CD14-positive monocyte (primary cell): ENCODE data around the gene LYSET. TPM values are rescaled to one million over a fixed set of nuclear protein-coding genes. Genes with fewer than 3 reads are reported as not detected.
"Not testable (repeated sequence)": the region's sequence is repeated elsewhere in the genome, so short reads cannot be mapped to it uniquely, and the experiment has no call there.

Experiments
- DNase-seq, 3 donors: peaks; one replicate each; pipeline ENCODE4 v3.0.0-alpha.2; 2011 to 2022
- H2AFZ ChIP-seq: 2 replicates; pipeline ENCODE4 v1.6.0; 2012; ENCODE audit warnings: mild to moderate bottlenecking, low read depth, low read length, inconsistent platforms; ENCODE audit not compliant: insufficient read depth, poor library complexity, severe bottlenecking
- H3K27ac ChIP-seq, 2 donors: 1 replicate in 1 of 2; 2 replicates in 1 of 2; pipeline ENCODE4 v1.5.1; 2012 to 2013; ENCODE audit warnings: low read length in 2 of 2, control low read depth in 1 of 2, inconsistent platforms in 1 of 2, low read depth in 1 of 2, mild to moderate bottlenecking in 1 of 2
- H3K27me3 ChIP-seq, 2 donors: one replicate each; pipeline versions ENCODE4 v1.6.0 to v1.6.1; 2011 to 2013; ENCODE audit warnings: low read length in 2 of 2; ENCODE audit not compliant: control insufficient read depth in 2 of 2, insufficient read depth in 2 of 2
- H3K36me3 ChIP-seq, 2 donors: replicated peaks in 1 of 2; 1 replicate in 1 of 2; 2 replicates in 1 of 2; pipeline versions ENCODE4 v1.5.1 to v1.6.1; 2012 to 2013; ENCODE audit warnings: low read length in 2 of 2, control low read depth in 1 of 2, inconsistent platforms in 1 of 2, mild to moderate bottlenecking in 1 of 2; ENCODE audit not compliant: insufficient read depth in 2 of 2, control insufficient read depth in 1 of 2
- H3K4me1 ChIP-seq, 2 donors: 1 replicate in 1 of 2; 2 replicates in 1 of 2; pipeline versions ENCODE4 v1.5.1 to v1.6.1; 2012 to 2013; ENCODE audit warnings: low read length in 2 of 2, control low read depth in 1 of 2, inconsistent platforms in 1 of 2, mild to moderate bottlenecking in 1 of 2, moderate library complexity in 1 of 2; ENCODE audit not compliant: insufficient read depth in 2 of 2, control insufficient read depth in 1 of 2
- H3K4me2 ChIP-seq: replicated peaks from 2 replicates; pipeline ENCODE3; 2012; ENCODE audit warnings: low read length, moderate library complexity, mild to moderate bottlenecking; ENCODE audit not compliant: poor library complexity, severe bottlenecking; ENCODE audit errors: extremely low read depth
- H3K4me3 ChIP-seq, 3 experiments: fragments of 200-600 bp in 1 of 3; sonication (generic) in 1 of 3; replicated peaks in 1 of 3; 1 replicate in 2 of 3; 2 replicates in 1 of 3; pipeline ENCODE4 v1.5.1; 2011 to 2013; ENCODE audit warnings: low read length in 3 of 3, mild to moderate bottlenecking in 3 of 3, control low read depth in 2 of 3, low read depth in 2 of 3, inconsistent platforms in 1 of 3, moderate library complexity in 1 of 3
- H3K79me2 ChIP-seq: 2 replicates; pipeline ENCODE4 v1.6.0; 2012; ENCODE audit warnings: mild to moderate bottlenecking, control low read depth, inconsistent platforms, low read length, moderate library complexity; ENCODE audit not compliant: insufficient read depth
- H3K9ac ChIP-seq: 2 replicates; pipeline ENCODE4 v1.6.0; 2017; ENCODE audit warnings: low read length, mild to moderate bottlenecking; ENCODE audit not compliant: insufficient read depth, poor library complexity, severe bottlenecking
- H3K9me3 ChIP-seq, 2 donors: replicated peaks in 1 of 2; 1 replicate in 1 of 2; 2 replicates in 1 of 2; pipeline versions ENCODE4 v1.5.1 to v1.6.1; 2012 to 2013; ENCODE audit warnings: low read length in 2 of 2, control low read depth in 1 of 2; ENCODE audit not compliant: control insufficient read depth in 1 of 2, insufficient read depth in 1 of 2
- H4K20me1 ChIP-seq: 2 replicates; pipeline ENCODE4 v1.6.0; 2012; ENCODE audit warnings: mild to moderate bottlenecking, low read length, control low read depth, moderate library complexity; ENCODE audit not compliant: insufficient read depth
- H3K27ac Mint-ChIP-seq, 7 donors: one replicate each; pipeline ENCODE4 v1.8.0; 2020; ENCODE audit warnings: mild to moderate bottlenecking in 7 of 7, mixed read lengths in 7 of 7, moderate library complexity in 6 of 7, inconsistent platforms in 2 of 7
- H3K27me3 Mint-ChIP-seq, 3 donors: one replicate each; pipeline ENCODE4 v1.8.0; 2021 to 2022; ENCODE audit warnings: low read depth in 3 of 3, mild to moderate bottlenecking in 3 of 3, mixed read lengths in 3 of 3, moderate library complexity in 3 of 3, inconsistent platforms in 1 of 3
- H3K36me3 Mint-ChIP-seq, 2 donors: one replicate each; pipeline ENCODE4 v1.8.0; 2020; ENCODE audit warnings: mixed read lengths in 2 of 2, inconsistent platforms in 1 of 2, mild to moderate bottlenecking in 1 of 2
- H3K4me1 Mint-ChIP-seq: one replicate; pipeline ENCODE4 v1.8.0; 2020; ENCODE audit warnings: mild to moderate bottlenecking, mixed read lengths
- H3K4me3 Mint-ChIP-seq, 2 donors: one replicate each; pipeline ENCODE4 v1.8.0; 2020; ENCODE audit warnings: mild to moderate bottlenecking in 2 of 2, mixed read lengths in 2 of 2, moderate library complexity in 1 of 2
- H3K9me3 Mint-ChIP-seq, 7 donors: one replicate each; pipeline ENCODE4 v1.8.0; 2020 to 2022; ENCODE audit warnings: mixed read lengths in 7 of 7, mild to moderate bottlenecking in 6 of 7, moderate library complexity in 6 of 7, inconsistent platforms in 2 of 7
- CTCF ChIP-seq: fragments of 200-600 bp; IDR thresholded peaks from one replicate; pipeline ENCODE4 v1.8.0; 2022; ENCODE audit warnings: antibody characterized with exemption, mild to moderate bottlenecking
- WGBS: methylation state at CpG from one replicate; pipeline ENCODE4 v1.1.5; 2013; ENCODE audit warnings: missing lambda C conversion rate; ENCODE audit not compliant: insufficient coverage; 5-methylcytosine and 5-hydroxymethylcytosine counted together
- intact Hi-C, 2 donors: fragments of 100-400 bp; cut with micrococcal nuclease; formaldehyde crosslinking; loops; one replicate each; pipeline versions ENCODE4 v1.15.0 to v1.15.1; 2023
- polyA plus RNA-seq, 3 donors: library from polyadenylated mRNA; depleted of rRNA in 1 of 3; unstranded in 2 of 3; stranded (reverse) in 1 of 3; fragments of 300-500 nt in 2 of 3; fragments of >200 nt in 1 of 3; fragmentation: Illumina TruSeq in 2 of 3; gene quantifications; 1 replicate in 2 of 3; 2 replicates in 1 of 3; pipeline ENCODE4 v1.2.3, GENCODE V29; 2012 to 2021

LYSET gene
- polyA plus RNA-seq, 3 donors: 10.8 to 43.3 (median 36.9) TPM

- not testable (repeated sequence) for H3K27me3 Mint-ChIP-seq, H3K27ac Mint-ChIP-seq, H3K4me3 ChIP-seq, H3K4me1 Mint-ChIP-seq, H3K4me3 Mint-ChIP-seq, H3K4me1 ChIP-seq, H3K9me3 Mint-ChIP-seq, H2AFZ ChIP-seq, H4K20me1 ChIP-seq, H3K36me3 ChIP-seq, H3K9ac ChIP-seq, H3K36me3 Mint-ChIP-seq, H3K27me3 ChIP-seq, H3K9me3 ChIP-seq, DNase-seq, H3K79me2 ChIP-seq, H3K27ac ChIP-seq, H3K4me2 ChIP-seq
- intact Hi-C loops: loop anchor here in 1 of 2 donors (10.0 kb wide), 1 partner anchor 215 kb away; no protein-coding TSS in a partner anchor
- 100% methylated on average over 9 of the region's 20 CpGs for WGBS
Measured at GRCh38 chr14:93170141-93170540, 15.0 kb upstream of the LYSET start.

GRCh38 chr14:93171376-93171775 lies 13.7 kb upstream of the LYSET start:
- Histone ChIP-seq H3K27ac (no peak overlapping the region), H3K9me3 (no peaks in the 10 kb centered on the region), H3K9ac (no peak overlapping the region), H3K27me3 (no peaks in the 10 kb centered on the region), H3K4me2 (no peak overlapping the region), H3K4me1 (peaks cover 0 to 2% of the 10 kb centered on the region in 2 donors), H2AFZ (no peak overlapping the region), H3K79me2 (no peaks in the 10 kb centered on the region), H3K4me3 (no peak overlapping the region), H4K20me1 (no peaks in the 10 kb centered on the region), H3K36me3 (no peaks in the 10 kb centered on the region)
- WGBS: no CpG with 5 or more reads among the region's 4 CpGs
- no peak overlapping the region for H3K4me3 Mint-ChIP-seq
- DNase-seq: no peak
- H3K36me3 Mint-ChIP-seq: no peaks in the 10 kb centered on the region
- peaks cover 9% of the 10 kb centered on the region for H3K4me1 Mint-ChIP-seq
- no peaks in the 10 kb centered on the region for H3K9me3 Mint-ChIP-seq
- intact Hi-C loops: loop anchor here in 1 of 2 donors (10.0 kb wide), 1 partner anchor 217 kb away; no protein-coding TSS in a partner anchor
- TF ChIP-seq CTCF: no peak
- H3K27me3 Mint-ChIP-seq: peaks cover 0 to 4% (median 4%) of the 10 kb centered on the region in 3 donors
- H3K27ac Mint-ChIP-seq: no peak overlapping the region
